GM21737 (cell line): ENCODE data around the gene KDM4B.
"Not testable (repeated sequence)": the region's sequence is repeated elsewhere in the genome, so short reads cannot be mapped to it uniquely, and the experiment has no call there.

Experiments used
- ATAC-seq: cut with Tn5 transposase; IDR thresholded peaks from one replicate; pipeline ENCODE4 v1.9.1; 2021; ENCODE audit warnings: mild to moderate bottlenecking, moderate library complexity; ENCODE audit not compliant: unreplicated experiment

Gene KDM4B

GRCh38 chr19:4968462-4969291 lies at the start of gene KDM4B:
Gene KDM4B (plus strand): TSS chr19:4969113. CDS start chr19:5032891, 63,778 bp downstream.
- peak; percentile 89 for ATAC-seq

DNA sequence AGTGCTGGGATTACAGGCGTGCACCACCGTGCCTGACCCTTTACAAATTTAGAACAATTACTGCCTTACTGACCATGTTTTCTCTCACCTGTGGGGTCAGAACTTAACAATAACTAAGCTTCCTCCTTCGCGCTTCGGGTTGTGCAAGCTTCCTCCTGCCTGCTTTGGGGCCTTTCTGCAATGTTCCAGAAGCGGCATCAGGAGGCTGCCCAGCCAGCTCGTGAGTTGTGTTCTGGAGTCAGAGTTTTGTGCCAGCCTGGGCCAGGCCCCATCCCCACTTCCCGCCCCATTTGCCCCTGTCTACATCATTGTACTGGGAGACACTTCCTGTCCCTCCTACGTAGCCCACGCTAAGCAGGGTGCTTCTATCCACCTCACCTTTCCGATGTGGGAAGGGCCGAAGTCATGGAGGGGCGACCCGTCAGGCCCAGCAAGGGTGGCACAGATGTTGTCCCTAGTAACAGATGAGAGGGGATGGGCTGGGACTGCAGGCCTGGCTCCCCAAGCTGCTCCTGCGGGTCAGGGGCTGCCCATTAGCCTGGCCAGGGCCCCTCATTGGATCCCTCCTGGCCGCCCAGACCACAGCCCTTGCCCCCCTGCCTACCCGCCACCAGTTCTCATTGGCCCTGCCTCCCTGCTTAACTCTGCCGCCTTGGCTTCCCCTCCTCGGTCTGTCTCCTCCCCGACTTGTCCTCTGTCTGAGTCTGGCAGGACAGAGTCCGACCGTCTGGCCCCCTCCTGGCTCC lies 46.2 kb upstream of the KDM4B start:
- no peak for ATAC-seq

DNA sequence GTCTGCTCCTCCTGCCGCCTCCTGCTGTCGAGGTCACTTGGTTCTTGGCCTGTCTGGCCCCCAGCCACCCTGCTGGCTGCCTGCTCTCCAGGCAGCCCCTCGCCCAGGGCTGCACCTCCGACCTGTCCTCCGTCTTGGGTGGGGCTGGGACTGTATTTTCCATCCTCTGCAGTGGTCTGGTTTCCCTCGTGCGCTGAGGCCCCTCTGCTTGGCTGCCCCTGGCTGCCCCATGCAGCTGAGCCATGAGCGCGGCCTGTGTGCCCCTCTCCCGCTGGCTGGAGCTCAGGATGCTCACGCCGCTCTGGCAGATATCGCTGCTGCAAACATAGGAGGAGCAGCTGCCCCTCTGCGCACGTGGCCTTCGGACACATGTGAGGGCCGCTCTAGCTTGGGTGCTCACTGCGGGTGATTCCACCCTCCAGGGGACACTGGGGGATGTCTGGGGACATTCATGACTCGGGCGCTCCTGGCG lies 45.6 kb upstream of the KDM4B start:
- ATAC-seq = no peak

GRCh38 chr19:4929186-4929585 lies 39.7 kb upstream of the KDM4B start:
- ATAC-seq = no peak

- ATAC-seq = no peak
These were observed 38.2 kb upstream of the KDM4B start for GRCh38 chr19:4930664-4931063.

GRCh38 chr19:4932711-4933110 lies 36.2 kb upstream of the KDM4B start:
- no peak for ATAC-seq

DNA sequence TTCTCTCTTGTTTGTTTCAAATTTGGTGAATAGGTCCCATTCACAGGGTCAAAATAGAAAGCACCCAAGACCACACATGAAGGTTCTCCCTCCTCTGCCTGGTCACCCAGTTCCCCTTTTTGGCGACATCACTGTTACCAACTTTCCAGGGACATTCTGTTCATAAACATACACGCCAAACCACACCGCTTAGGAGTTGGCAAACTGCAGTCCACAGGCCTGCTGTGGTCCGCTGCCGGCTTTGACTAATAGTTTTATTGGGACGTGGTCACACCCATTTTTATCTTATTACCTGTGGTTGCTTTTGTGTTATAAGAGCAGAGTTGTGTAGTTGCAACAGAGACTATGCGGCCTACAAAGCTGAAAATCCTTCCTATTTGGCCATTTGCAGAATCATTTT lies 35.4 kb upstream of the KDM4B start:
- no peak for ATAC-seq

GRCh38 chr19:4935444-4935843 lies 33.5 kb upstream of the KDM4B start:
- ATAC-seq = no peak

- ATAC-seq = no peak
These were observed 31.9 kb upstream of the KDM4B start for GRCh38 chr19:4937060-4937459.

GRCh38 chr19:4938461-4938860 lies 30.5 kb upstream of the KDM4B start:
- ATAC-seq = not testable (repeated sequence)

DNA sequence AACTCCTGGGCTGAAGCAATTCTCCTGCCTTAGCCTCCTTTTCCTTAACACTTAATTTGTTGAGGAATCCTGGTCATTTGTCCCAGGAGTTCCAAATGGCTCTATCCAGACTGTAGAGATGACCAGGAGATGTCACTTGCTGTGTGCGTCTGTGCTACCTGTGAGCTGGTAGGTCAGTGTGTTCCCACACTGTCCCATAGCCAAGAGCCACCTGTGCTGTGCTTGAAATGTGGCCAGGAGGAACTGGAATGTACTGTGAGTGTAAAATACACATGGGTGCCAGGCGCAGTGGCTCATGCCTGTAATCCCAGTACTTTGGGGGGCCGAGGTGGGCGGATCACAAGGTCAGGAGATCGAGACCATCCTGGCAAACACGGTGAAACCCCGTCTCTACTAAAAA lies 29.4 kb upstream of the KDM4B start:
- ATAC-seq = no peak

DNA sequence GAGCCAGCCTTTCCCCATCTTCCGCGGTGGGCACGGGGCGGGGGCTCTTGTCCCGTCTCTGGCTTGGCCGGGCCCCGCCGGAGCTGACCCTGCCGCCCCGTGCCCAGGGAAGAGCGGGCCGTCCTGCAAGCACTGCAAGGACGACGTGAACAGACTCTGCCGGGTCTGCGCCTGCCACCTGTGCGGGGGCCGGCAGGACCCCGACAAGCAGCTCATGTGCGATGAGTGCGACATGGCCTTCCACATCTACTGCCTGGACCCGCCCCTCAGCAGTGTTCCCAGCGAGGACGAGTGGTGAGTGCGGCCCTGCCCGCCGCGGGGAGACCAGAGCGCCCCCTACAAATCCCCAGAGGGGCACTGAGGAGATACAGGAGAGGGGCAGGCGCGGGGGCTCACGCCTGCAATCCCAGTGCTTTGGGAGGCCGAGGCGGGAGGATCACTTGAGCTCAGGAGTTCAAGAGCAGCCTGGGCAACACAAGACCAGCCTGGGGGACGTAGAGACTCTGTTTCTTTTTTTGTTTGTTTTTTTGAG lies 27.2 kb upstream of the KDM4B start:
- not testable (repeated sequence) for ATAC-seq

GRCh38 chr19:4950650-4951049 lies 18.3 kb upstream of the KDM4B start:
- ATAC-seq = not testable (repeated sequence)

DNA sequence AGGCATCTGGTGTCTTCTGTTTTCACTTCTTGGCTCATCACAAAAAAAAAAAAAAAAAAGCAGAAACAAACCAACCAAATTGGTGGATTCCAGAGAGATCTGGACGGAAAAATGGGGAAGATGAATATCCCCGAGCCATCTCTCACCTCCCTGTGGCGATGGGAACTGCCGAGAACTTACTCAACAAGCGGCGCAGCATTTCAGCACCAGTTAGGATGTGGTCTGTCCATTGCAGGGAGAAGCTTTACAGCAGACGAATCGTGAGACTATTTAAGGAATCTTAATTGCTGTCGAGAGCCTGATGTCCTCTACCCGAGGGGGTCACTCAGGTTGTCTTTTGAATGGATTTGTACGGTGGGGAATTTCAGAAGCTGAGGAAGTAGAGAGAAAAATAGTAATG lies 17.3 kb upstream of the KDM4B start:
- ATAC-seq = no peak

- ATAC-seq = no peak
These were observed 16.0 kb upstream of the KDM4B start for GRCh38 chr19:4952945-4953344.

DNA sequence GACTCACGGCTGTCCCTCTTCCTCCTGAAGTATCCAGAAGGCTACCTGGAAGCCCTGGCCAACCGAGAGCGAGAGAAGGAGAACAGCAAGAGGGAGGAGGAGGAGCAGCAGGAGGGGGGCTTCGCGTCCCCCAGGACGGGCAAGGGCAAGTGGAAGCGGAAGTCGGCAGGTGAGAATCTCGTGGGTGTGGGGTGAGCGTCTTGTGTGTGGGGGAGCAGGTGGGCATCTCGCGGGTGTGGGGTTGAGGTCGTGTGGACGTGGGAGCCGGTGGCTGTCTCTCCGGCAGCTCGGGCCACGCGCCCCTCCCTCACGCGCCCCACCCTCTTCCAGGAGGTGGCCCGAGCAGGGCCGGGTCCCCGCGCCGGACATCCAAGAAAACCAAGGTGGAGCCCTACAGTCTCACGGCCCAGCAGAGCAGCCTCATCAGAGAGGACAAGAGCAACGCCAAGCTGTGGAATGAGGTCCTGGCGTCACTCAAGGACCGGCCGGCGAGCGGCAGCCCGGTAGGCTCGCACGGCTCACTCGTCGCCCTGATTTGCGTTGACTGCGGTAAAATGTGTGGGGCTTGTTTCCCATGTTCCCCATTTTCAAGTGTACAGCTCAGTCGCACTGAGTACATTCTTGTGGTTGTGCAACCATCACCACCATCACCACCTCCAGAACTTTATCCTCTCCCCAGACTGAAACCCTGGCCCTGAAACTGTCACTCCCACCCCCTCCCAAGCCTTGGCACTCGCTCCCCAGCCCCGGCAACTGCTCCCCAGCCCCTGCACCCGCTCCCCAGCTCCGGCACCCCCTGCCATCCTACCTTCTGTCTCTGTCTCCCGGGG lies 14.4 kb upstream of the KDM4B start:
- not testable (repeated sequence) for ATAC-seq

GRCh38 chr19:4955274-4955673 lies 13.6 kb upstream of the KDM4B start:
- no peak for ATAC-seq

DNA sequence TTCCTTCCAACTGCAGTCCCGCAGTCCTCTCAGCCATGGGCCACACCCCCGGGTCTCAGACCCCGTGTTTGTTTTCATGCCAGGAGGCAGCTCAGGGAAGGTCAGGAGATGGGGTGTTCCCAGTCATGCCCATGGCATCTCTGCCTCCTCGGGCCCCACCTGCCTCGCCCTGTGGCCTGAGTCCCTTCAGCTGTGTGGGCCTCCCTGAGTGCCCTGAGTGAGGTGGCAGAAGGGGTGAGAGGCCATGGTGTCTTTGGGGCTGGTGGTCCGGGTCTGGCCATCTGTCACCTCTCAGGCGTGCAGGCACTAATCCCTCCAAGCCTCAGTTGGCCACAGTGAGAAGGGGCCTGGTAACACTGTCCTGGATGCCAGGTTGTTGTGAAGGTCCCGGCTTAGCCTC lies 10.9 kb upstream of the KDM4B start:
- ATAC-seq = no peak

GRCh38 chr19:4962085-4962619 lies 6.8 kb upstream of the KDM4B start:
- ATAC-seq = no peak

DNA sequence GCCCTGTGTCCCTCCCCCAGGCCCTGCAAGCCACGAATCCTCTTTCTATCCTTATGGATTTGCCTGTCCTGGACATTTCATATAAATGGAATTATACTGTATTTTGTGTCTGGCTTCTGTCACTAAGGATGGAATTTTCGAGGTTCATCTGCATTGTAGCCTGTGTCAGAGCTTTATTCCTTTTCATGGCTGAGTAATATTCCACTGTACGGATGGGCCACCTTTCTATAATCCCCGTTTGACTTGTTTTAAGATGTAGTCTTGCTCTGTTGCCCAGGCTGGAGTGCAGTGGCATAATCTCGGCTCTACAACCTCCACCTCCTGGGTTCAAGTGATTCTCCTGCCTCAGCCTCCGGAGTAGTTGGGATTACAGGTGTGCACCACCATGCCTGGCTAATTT lies 3.9 kb upstream of the KDM4B start:
- no peak for ATAC-seq

- ATAC-seq = no peak
These were observed 2.3 kb upstream of the KDM4B start for GRCh38 chr19:4966591-4966990.
